Activated T-cell treated with anti-CD3 and anti-CD28 coated beads for 48 hours (primary cell): ENCODE measurements around the gene RPS15.
"Not testable (repeated sequence)": the region's sequence is repeated elsewhere in the genome, so short reads cannot be mapped to it uniquely, and the experiment has no call there.

Source experiments
- DNase-seq: peaks from one replicate; pipeline ENCODE4 v3.0.0-alpha.2; 2020; ENCODE audit warnings: low read depth

Gene RPS15

GRCh38 chr19:1435378-1435989 is 2.7 kb upstream of the RPS15 start:
- no peak for DNase-seq

- DNase-seq = no peak
Measured at GRCh38 chr19:1437609-1438008, 587 bp upstream of the RPS15 start.

- DNase-seq = no peak
Measured at GRCh38 chr19:1438933-1439354, 748 bp downstream of the RPS15 start.

- not testable (repeated sequence) for DNase-seq
Measured at GRCh38 chr19:1439525-1440417, 1.6 kb downstream of the RPS15 start.

GRCh38 chr19:1440418-1440801 is 2.2 kb downstream of the RPS15 start:
- DNase-seq = no peak

- DNase-seq = no peak
Measured at GRCh38 chr19:1441022-1441426, 2.8 kb downstream of the RPS15 start.

GRCh38 chr19:1441677-1442438 is 3.7 kb downstream of the RPS15 start:
- DNase-seq = no peak

- peak; percentile 83 for DNase-seq
Measured at GRCh38 chr19:1445185-1445931, 7.2 kb downstream of the RPS15 start.

GRCh38 chr19:1445932-1446712 is 7.9 kb downstream of the RPS15 start:
- no peak for DNase-seq

- DNase-seq = no peak
Measured at GRCh38 chr19:1446713-1447481, 8.7 kb downstream of the RPS15 start.

GRCh38 chr19:1447504-1447903 is 9.3 kb downstream of the RPS15 start:
- no peak for DNase-seq

- no peak for DNase-seq
Measured at GRCh38 chr19:1447944-1448343, 9.7 kb downstream of the RPS15 start.

GRCh38 chr19:1449467-1450442 is 11.6 kb downstream of the RPS15 start, which contains the start of gene APC2:
Gene APC2, plus strand, starts transcription at chr19:1450121. Its CDS starts 2,881 bp downstream, at chr19:1453002.
- no peak for DNase-seq

GRCh38 chr19:1450735-1451731 is 12.8 kb downstream of the RPS15 start:
- DNase-seq = no peak

- no peak for DNase-seq
Measured at GRCh38 chr19:1451916-1452801, 14.0 kb downstream of the RPS15 start.

GRCh38 chr19:1452802-1453524 is 14.8 kb downstream of the RPS15 start:
- DNase-seq = no peak
